ENCODE measurements around the gene CA9.

Gene CA9

GRCh38 chr9:35675732-35676392 lies 2.1 kb downstream of the CA9 start:
- no peak for DNase-seq

- no peak for DNase-seq
These were observed 5.4 kb downstream of the CA9 start for GRCh38 chr9:35679091-35679490.

GRCh38 chr9:35679766-35680330 lies 6.1 kb downstream of the CA9 start:
- no peak for DNase-seq

DNA sequence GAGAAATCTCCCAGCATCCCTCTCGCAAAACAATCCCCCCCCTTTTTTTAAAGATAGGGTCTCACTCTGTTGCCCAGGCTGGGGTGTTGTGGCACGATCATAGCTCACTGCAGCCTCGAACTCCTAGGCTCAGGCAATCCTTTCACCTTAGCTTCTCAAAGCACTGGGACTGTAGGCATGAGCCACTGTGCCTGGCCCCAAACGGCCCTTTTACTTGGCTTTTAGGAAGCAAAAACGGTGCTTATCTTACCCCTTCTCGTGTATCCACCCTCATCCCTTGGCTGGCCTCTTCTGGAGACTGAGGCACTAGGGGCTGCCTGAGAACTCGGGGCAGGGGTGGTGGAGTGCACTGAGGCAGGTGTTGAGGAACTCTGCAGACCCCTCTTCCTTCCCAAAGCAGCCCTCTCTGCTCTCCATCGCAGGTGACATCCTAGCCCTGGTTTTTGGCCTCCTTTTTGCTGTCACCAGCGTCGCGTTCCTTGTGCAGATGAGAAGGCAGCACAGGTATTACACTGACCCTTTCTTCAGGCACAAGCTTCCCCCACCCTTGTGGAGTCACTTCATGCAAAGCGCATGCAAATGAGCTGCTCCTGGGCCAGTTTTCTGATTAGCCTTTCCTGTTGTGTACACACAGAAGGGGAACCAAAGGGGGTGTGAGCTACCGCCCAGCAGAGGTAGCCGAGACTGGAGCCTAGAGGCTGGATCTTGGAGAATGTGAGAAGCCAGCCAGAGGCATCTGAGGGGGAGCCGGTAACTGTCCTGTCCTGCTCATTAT lies 6.8 kb downstream of the CA9 start:
- DNase-seq, result no peak

DNA sequence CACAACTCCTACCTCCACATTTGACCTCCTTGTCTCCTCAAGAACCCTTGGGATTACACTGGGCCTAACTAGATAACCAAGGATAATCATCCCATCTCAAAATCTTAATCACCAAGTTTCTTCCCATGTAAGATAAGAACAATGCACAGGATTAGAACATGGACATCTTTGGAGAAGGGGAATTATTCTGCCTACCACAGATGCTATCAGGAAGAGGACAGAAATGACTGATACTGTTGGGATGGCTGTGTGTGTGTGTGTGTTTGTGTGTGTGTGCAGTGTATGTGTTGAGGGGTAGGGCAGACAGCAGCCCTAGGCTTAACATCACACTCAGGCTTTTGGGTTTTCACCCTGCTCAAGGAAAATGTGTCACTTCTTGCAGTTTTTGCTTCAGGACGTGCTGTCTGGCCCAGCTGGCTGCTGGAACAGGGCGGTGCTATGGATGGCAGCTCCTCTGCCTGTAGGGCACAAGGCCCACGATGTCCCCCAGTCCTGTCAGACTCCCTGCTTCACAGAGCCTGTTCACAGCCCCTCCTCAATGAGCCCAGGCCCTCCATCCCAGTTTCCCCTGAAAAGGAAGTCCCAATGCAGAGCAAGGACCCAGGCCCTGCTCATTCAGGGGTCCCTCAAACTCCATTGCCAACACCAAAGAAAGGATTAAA lies 7.7 kb downstream of the CA9 start:
- no peak for DNase-seq

- DNase-seq, result no peak
These were observed 8.3 kb downstream of the CA9 start for GRCh38 chr9:35682051-35682450.

GRCh38 chr9:35682520-35683315 lies 9.0 kb downstream of the CA9 start:
- DNase-seq, result no peak

DNA sequence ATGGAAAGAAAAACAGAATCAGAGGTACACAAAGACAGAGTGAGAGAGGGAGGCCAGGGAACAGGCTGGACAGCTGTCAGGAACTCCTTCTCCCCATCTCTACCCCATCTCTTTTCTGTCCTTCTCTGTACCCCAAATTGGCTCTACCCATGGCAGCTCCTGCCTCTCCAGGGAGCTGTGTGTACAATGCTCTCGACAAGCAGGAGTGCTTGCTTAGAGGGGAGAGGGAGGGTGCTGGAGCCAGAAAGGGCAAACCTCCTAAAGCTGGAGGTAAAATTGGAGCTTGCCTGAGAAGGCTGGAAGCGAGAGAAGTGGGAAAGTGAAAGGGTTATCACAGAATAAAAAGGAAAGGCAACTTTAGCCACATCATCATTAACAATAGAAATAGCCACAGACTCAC lies 9.6 kb downstream of the CA9 start:
- DNase-seq, result no peak

GRCh38 chr9:35684921-35685320 lies 11.2 kb downstream of the CA9 start:
- no peak for DNase-seq

- no peak for DNase-seq
These were observed 11.8 kb downstream of the CA9 start for GRCh38 chr9:35685506-35685905.

DNA sequence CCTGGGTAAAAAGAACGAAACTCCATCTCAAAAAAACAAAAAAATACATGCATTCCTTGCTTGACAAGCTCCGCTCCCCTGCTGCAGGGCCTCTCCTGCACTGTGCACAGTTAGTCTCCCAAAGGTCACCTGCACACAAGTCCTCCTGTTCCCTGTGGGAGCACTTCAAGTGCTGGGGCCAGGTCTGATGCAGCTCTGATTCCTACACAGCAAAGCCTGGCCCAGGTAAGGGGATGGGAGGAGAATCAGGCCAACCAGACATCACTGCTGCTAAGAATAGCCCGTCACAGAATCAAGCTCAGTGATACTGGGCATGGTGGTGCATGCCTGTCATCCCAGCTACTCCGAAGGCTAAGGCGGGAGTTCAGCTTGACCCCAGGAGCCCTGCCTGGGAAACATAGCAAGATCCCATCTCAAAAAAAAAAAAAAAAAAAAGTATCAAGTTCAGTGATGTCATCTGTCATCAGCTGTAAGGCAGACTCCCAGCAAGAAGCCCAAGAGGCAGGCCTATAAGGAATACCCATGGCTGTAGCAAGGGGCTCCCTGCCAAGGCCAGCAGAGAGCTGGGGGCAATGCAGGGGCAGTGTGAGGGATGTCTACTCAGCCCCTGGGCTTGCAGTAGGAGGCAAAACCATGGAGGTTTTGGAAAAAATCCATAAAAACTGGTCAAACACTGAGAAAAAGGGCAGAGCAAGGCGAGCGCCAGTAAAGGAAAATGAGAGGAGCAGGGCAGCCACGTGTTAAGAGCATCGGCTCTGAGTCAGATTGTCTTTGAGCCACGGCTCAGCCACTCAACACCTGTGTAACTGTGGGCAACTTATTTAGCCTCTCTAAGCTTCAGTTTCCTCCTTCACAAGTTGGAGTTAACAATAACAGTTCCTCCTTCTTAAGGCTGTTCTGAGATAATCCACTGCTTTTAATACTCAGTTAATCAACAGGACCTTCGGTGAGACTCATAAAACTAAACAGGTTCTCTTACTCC lies 12.8 kb downstream of the CA9 start:
- no peak for DNase-seq

- no peak for DNase-seq
These were observed 13.6 kb downstream of the CA9 start for GRCh38 chr9:35687306-35687705.

DNA sequence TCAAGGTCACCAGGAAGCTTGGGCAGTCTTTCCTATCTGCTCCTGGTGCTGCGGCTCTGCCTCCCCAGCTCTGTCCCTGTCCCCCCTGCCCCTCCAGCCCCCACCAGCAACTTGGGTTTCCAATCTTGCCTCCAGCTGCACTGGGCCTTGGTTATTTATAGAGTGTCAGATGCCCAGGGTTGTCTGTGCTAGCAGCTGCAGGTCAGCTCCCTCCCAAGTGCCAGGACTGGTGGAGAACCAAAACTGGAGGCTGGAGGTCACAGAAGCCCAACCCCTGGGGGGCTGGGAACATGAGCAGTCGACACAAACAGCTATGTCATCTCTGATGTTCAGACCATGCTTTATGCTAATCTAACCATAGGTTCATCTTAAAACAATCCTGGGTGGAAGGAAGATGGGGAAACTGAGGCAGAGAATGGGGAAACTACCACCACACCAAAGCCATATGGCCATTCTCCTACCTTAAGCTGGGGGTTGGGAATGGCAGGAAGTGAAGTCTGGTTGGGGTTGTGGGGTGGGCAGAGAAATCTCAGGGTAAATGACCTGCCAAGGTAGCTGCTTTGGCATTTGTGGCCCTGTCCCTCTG lies 14.3 kb downstream of the CA9 start:
- DNase-seq, result no peak

DNA sequence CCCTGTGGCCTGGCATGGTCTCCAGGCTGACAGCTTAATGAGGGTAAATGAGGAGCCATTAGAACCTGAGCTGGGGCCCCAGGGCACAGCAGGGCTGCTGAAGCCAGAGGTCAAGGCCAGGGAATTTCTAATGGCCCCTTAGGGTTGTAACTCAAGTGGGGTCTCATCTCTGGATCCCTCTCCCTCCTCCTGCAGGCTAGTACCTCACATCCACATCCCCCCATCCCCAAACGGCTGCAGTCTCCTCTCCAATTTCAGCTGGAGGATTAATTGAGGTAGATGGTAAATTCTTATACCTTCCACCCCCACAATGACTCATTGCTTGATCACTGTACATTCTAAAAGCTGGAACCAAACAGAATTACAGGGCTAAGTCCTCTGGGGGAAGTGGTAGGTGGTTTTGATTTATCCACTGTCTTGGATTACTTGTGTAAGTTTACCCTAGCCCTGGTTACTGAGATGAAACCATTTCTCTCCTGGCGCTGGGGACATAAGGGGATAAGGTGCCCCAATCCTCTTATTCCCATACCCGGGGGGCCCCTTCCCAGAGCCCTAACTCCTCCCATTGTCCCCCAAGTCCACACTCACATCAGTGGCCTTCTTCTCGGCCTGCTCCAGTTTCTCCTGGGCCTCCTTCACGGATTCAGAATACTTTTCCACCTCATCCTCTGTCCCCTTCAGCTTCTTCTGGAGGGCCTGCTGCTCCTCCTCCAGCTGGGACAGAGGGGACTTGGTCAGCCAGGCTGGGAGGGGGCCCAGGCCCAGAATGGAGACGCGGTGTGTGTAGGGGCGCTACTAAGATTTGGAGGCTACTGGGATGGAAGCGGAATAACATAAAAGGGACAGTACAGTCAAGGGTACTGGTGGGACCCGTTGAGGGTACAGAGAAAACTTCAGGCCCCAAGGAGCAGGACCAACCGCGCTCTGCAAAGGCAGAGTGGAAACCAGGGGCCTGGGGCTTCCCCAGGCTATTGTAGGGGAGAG lies 15.1 kb downstream of the CA9 start:
- DNase-seq, result no peak

GRCh38 chr9:35689542-35690293 lies 16.0 kb downstream of the CA9 start, which contains the start of gene TPM2:
Gene TPM2, minus strand, starts transcription at chr9:35689925. Its CDS starts 108 bp downstream, at chr9:35689817.
- no peak for DNase-seq

GRCh38 chr9:35690294-35690613 lies 16.5 kb downstream of the CA9 start:
- no peak for DNase-seq

GRCh38 chr9:35690614-35691333 lies 17.0 kb downstream of the CA9 start:
- DNase-seq, result peak; percentile 47

DNA sequence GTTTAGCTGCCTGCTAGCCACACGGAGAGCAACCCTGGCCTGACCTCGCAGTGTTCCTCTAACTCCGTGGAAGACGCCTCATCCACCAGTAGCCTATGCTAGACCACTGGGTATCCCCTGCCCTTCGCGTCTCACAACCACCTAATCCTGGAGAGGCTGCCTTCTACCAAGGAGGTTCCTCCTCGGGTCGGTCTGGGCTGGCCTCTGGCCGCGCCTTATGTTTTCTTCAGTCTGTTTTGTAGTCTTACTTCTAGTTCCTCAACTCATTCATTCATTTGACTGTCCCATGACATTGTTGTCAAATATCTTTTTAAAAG lies 17.6 kb downstream of the CA9 start:
- no peak for DNase-seq

Measured in GDM1 (cell line).